K562 treated with DMSO at 1 percent for 24 hours (cell line): ENCODE results near the gene CRNN. TPM values are rescaled to one million over a fixed set of nuclear protein-coding genes. Genes with fewer than 3 reads are reported as not detected.

Experiments
- total RNA-seq: library from RNA; unstranded; fragments of 300-600 nt; gene quantifications from 2 replicates; pipeline ENCODE4 v1.2.3, GENCODE V29; 2022; ENCODE audit warnings: low read depth; ENCODE audit not compliant: insufficient read depth

CRNN gene
- not detected in 2 replicates for total RNA-seq

DNA sequence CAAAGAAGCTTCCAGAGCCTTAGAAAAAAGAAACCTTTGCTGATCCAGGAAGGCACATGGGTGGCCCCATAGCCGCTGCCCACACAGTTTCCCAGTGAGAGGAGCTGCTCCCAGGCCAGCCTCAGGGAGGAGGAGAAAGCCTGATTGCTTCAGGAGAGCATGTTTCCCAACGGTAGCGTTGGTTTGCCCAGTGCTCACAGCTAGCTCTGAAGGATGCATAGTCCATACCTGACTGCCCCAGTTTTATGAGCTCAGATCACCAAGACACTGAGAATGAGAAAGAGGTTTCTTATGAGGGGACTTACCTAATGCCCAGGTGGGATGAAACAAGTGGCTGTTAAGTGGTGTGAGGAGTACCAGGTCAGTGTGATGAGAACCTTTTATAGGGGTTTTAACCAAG, at the start of gene CRNN:
Gene CRNN, minus strand, starts transcription at position 355 of the 400 bp plus-strand sequence. CDS start 2,030 bp downstream, outside the sequence.

DNA sequence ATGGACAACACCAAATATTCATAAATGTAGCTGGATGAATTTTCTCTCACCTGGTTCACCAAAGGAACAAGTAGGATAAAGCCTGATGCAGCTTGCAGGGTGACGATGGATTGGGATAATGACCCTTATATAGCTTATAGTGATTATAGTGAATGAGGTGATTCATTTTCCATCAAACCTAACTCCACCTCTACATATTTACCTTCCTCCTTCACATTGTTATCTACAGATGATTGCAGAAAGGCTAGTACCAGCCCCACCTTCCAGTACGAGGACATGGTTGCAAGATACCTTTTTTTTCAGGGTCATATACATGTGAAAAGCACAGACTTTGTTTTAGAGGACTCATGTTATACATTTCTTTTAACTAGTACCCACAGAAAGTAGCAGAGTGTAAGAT, 54.2 kb downstream of the CRNN start, which contains the start of gene FLG2:
Gene FLG2, minus strand, starts transcription at position 101 of the 400 bp plus-strand sequence. CDS start 1,122 bp downstream, outside the sequence.

Other genes with a start within 250 kb of the CRNN start
- gene HRNR, start 190.1 kb downstream of the CRNN start, total RNA-seq, result not detected in 2 replicates
- not detected in 2 replicates for gene FLG, start 89.0 kb downstream of the CRNN start, total RNA-seq
- gene FLG2, start 54.3 kb downstream of the CRNN start, total RNA-seq, result not detected in 2 replicates
- not detected in 2 replicates for gene LCE5A, start 96.5 kb upstream of the CRNN start, total RNA-seq
- not detected in 2 replicates for gene CRCT1, start 100.2 kb upstream of the CRNN start, total RNA-seq
- not detected in 2 replicates for gene LCE3E, start 152.5 kb upstream of the CRNN start, total RNA-seq
- not detected in 2 replicates for gene LCE3D, start 166.3 kb upstream of the CRNN start, total RNA-seq
- gene LCE3C, start 186.0 kb upstream of the CRNN start, total RNA-seq, result not detected in 2 replicates
- not detected in 2 replicates for gene LCE3B, start 199.5 kb upstream of the CRNN start, total RNA-seq
- not detected in 2 replicates for gene LCE3A, start 208.8 kb upstream of the CRNN start, total RNA-seq
- not detected in 2 replicates for gene LCE2D, start 249.1 kb upstream of the CRNN start, total RNA-seq